K562 (cell line): ENCODE results near the gene FRMD7. TPM values are rescaled to one million over a fixed set of nuclear protein-coding genes. Genes with fewer than 3 reads are reported as not detected.

Experiments
- ATF7 ChIP-seq: fragments of 450-650 bp; IDR thresholded peaks from 2 replicates; pipeline ENCODE4 v1.7.1; 2014; ENCODE audit warnings: mild to moderate bottlenecking, moderate library complexity
- CEBPZ ChIP-seq: fragments of 150-350 bp; IDR thresholded peaks from 2 replicates; pipeline ENCODE4 v1.6.1; 2014; ENCODE audit warnings: low read depth, mild to moderate bottlenecking, low read length, borderline replicate concordance
- EP300 ChIP-seq: IDR thresholded peaks from 2 replicates; pipeline ENCODE4 v1.6.1; 2012; ENCODE audit warnings: low read length, improper control_type of control experiment
- MIER1 ChIP-seq: fragments of 450-650 bp; IDR thresholded peaks from 2 replicates; pipeline ENCODE4 v1.6.1; 2016; ENCODE audit warnings: antibody characterized with exemption, mild to moderate bottlenecking, low read depth
- MITF ChIP-seq: IDR thresholded peaks from 2 replicates; pipeline ENCODE4 v1.6.1; 2014; ENCODE audit warnings: antibody characterized with exemption
- MLX ChIP-seq, 2 experiments: fragments of 450-650 bp in 1 of 2; sonication (generic) in 1 of 2; formaldehyde crosslinking; conservative IDR thresholded peaks; 2 replicates each; pipeline versions ENCODE4 v1.4.0 to v1.8.1; 2020 to 2022; ENCODE audit warnings: mild to moderate bottlenecking in 1 of 2, missing genetic modification reagents in 1 of 2
- NFIX ChIP-seq: fragments of 250-450 bp; sonication (Bioruptor Pico); IDR thresholded peaks from 2 replicates; pipeline ENCODE4 v1.4.0; 2020; ENCODE audit warnings: low read depth, mild to moderate bottlenecking, moderate library complexity
- NR2F6 ChIP-seq: fragments of 450-650 bp; formaldehyde crosslinking; IDR thresholded peaks from 2 replicates; pipeline ENCODE4 v1.4.0; 2020; ENCODE audit warnings: mild to moderate bottlenecking
- NR3C1 ChIP-seq: sonication (generic); formaldehyde crosslinking; IDR thresholded peaks from 2 replicates; pipeline ENCODE4 v1.8.1; 2022; ENCODE audit warnings: missing genetic modification reagents
- OTX1 ChIP-seq: fragments of 450-650 bp; formaldehyde crosslinking; IDR thresholded peaks from 2 replicates; pipeline ENCODE4 v1.4.0; 2022; ENCODE audit warnings: mild to moderate bottlenecking
- RNF2 ChIP-seq: sonication (generic); IDR thresholded peaks from 2 replicates; pipeline ENCODE4 v1.6.1; 2016
- SMAD1 ChIP-seq: fragments of 150-350 bp; IDR thresholded peaks from 2 replicates; pipeline ENCODE4 v1.6.1; 2014; ENCODE audit warnings: low read length, low read depth; ENCODE audit not compliant: partially characterized antibody
- SP2 ChIP-seq: IDR thresholded peaks from 2 replicates; pipeline ENCODE4 v1.6.1; 2011; ENCODE audit warnings: mild to moderate bottlenecking, low read depth, low read length, moderate library complexity; ENCODE audit not compliant: poor library complexity, severe bottlenecking; ENCODE audit errors: extremely low read depth
- SRSF1 ChIP-seq: fragments of 200-400 bp; formaldehyde crosslinking; IDR thresholded peaks from 2 replicates; pipeline ENCODE4 v1.6.1; 2017; ENCODE audit warnings: mild to moderate bottlenecking, low read depth, low read length, moderate library complexity
- SRSF7 ChIP-seq: fragments of 200-400 bp; formaldehyde crosslinking; optimal IDR thresholded peaks from 2 replicates; pipeline ENCODE3; 2017; ENCODE audit warnings: mild to moderate bottlenecking, low read depth, low read length
- TCF3 ChIP-seq: sonication (generic); formaldehyde crosslinking; IDR thresholded peaks from 2 replicates; pipeline ENCODE4 v1.4.0; 2020; ENCODE audit warnings: mild to moderate bottlenecking, missing genetic modification reagents
- THAP12 ChIP-seq: fragments of 250-450 bp; sonication (Bioruptor Pico); IDR thresholded peaks from 2 replicates; pipeline ENCODE4 v1.9.0; 2021; ENCODE audit warnings: mild to moderate bottlenecking, inconsistent platforms
- THAP7 ChIP-seq: fragments of 250-450 bp; sonication (Bioruptor Pico); IDR thresholded peaks from 2 replicates; pipeline ENCODE4 v1.5.0; 2021
- ZFX ChIP-seq: sonication (generic); formaldehyde crosslinking; IDR thresholded peaks from 2 replicates; pipeline ENCODE4 v1.8.0; 2022; ENCODE audit warnings: mild to moderate bottlenecking, missing genetic modification reagents, moderate library complexity
- ZKSCAN8 ChIP-seq: fragments of 200-800 bp; sonication (Bioruptor generic); IDR thresholded peaks from 2 replicates; pipeline ENCODE4 v1.6.1; 2016; ENCODE audit warnings: missing genetic modification characterization, missing compliant biosample characterization
- ZNF24 ChIP-seq: fragments of 450-650 bp; IDR thresholded peaks from 2 replicates; pipeline ENCODE4 v1.6.1; 2016
- ZNF76 ChIP-seq: fragments of 250-450 bp; sonication (Bioruptor Pico); IDR thresholded peaks from 2 replicates; pipeline ENCODE4 v1.4.0; 2020; ENCODE audit warnings: mild to moderate bottlenecking, moderate library complexity, borderline replicate concordance
- ZSCAN29 ChIP-seq: fragments of 450-650 bp; IDR thresholded peaks from 2 replicates; pipeline ENCODE4 v1.6.1; 2017
- polyA plus RNA-seq, 8 experiments: library from polyadenylated mRNA; depleted of rRNA in 4 of 8; stranded (reverse) in 5 of 8; unstranded in 3 of 8; fragments of >200 nt; fragmentation: Nextera tagmentation in 2 of 8; fragmentation: Illumina TruSeq in 1 of 8; extraction: Ambion mirVana in 2 of 8; extraction: Trizol in 1 of 8; gene quantifications; 2 replicates each; pipeline versions ENCODE4 v1.2.1 to v1.2.3, GENCODE V29; 2011 to 2014; ENCODE audit warnings: inconsistent platforms in 1 of 8, missing spikeins in 1 of 8
- total RNA-seq, 7 experiments: library from RNA; depleted of rRNA in 6 of 7; stranded (reverse); fragments of >200 nt in 6 of 7; fragmentation: Illumina TruSeq in 2 of 7; extraction: Trizol in 2 of 7; gene quantifications; 2 replicates each; pipeline versions ENCODE4 v1.2.1 to v1.2.3, GENCODE V29; 2011 to 2021; ENCODE audit warnings: low replicate concordance in 1 of 7

FRMD7 gene
- total and polyA plus RNA-seq, 9 of the 15 experiments (the other 6 are each of a cell fraction or from before 2014, with no cell fraction given) = 0.06 to 0.09 TPM; not detected in 7

GRCh38 chrX:132046533-132046932 lies 81.3 kb downstream of the FRMD7 start (continued):
- no peak for TF ChIP-seq CEBPZ
- TF ChIP-seq OTX1 = no peak
- TF ChIP-seq SP2 = no peak
- no peak for TF ChIP-seq THAP7 (CRISPR knock-in tag)
- TF ChIP-seq ZSCAN29 = no peak
- TF ChIP-seq ZFX (CRISPR knock-in tag) = no peak
- TF ChIP-seq TCF3 (CRISPR knock-in tag) = peak; percentile 70
- no peak for TF ChIP-seq MLX (CRISPR knock-in tag; conservative IDR thresholded peaks at IDR 0.05)
- TF ChIP-seq SRSF1 = no peak
- TF ChIP-seq ZNF76 = no peak
- no peak for TF ChIP-seq MITF
- no peak; the same call in 1 of the 2 replicates for TF ChIP-seq ZKSCAN8 (CRISPR knock-in tag)
- TF ChIP-seq NR3C1 (CRISPR knock-in tag) = no peak
- no peak for TF ChIP-seq NR2F6
- TF ChIP-seq MIER1 = no peak
- peak; percentile 77; the same call in 1 of the 2 replicates for TF ChIP-seq RNF2
- TF ChIP-seq SMAD1 = no peak
- no peak for TF ChIP-seq ZNF24
- peak; percentile 85 for TF ChIP-seq ATF7
- TF ChIP-seq THAP12 (CRISPR knock-in tag) = no peak
- TF ChIP-seq SRSF7 = no peak
- TF ChIP-seq EP300 = peak; percentile 97
- no peak for TF ChIP-seq NFIX (CRISPR knock-in tag)
